Trophoblast cell (in vitro differentiated cells and primary cell): ENCODE measurements around the gene MDGA2.

Experiments used
- DNase-seq, 2 donors: peaks; one replicate each; pipeline ENCODE4 v3.0.0-alpha.2; 2016
- H2AFZ ChIP-seq: 2 replicates; pipeline ENCODE4 v1.6.1; 2013; ENCODE audit warnings: low read length, moderate library complexity, mild to moderate bottlenecking; ENCODE audit not compliant: insufficient read depth, poor library complexity
- H2AK5ac ChIP-seq: 2 replicates; pipeline ENCODE4 v1.6.1; 2013; ENCODE audit warnings: mild to moderate bottlenecking, low read length
- H2BK120ac ChIP-seq: 2 replicates; pipeline ENCODE4 v1.6.1; 2013; ENCODE audit warnings: low read length, mild to moderate bottlenecking, moderate library complexity; ENCODE audit not compliant: insufficient read depth, poor library complexity
- H2BK12ac ChIP-seq: 2 replicates; pipeline ENCODE4 v1.6.1; 2013; ENCODE audit warnings: mild to moderate bottlenecking, low read length, moderate library complexity
- H2BK5ac ChIP-seq: 2 replicates; pipeline ENCODE4 v1.6.1; 2013; ENCODE audit warnings: low read length, low read depth, moderate library complexity, mild to moderate bottlenecking; ENCODE audit not compliant: poor library complexity
- H3K14ac ChIP-seq: 2 replicates; pipeline ENCODE4 v1.6.1; 2013; ENCODE audit warnings: mild to moderate bottlenecking, low read length
- H3K18ac ChIP-seq: 2 replicates; pipeline ENCODE4 v1.6.1; 2013; ENCODE audit warnings: mild to moderate bottlenecking, low read length
- H3K23ac ChIP-seq: 2 replicates; pipeline ENCODE4 v1.6.1; 2013; ENCODE audit warnings: low read length
- H3K27ac ChIP-seq: 2 replicates; pipeline ENCODE4 v1.5.1; 2013; ENCODE audit warnings: low read depth, mild to moderate bottlenecking, inconsistent platforms, low read length, moderate library complexity
- H3K27me3 ChIP-seq: 2 replicates; pipeline ENCODE4 v1.6.1; 2013; ENCODE audit warnings: inconsistent platforms, mild to moderate bottlenecking, low read length, moderate library complexity; ENCODE audit not compliant: insufficient read depth
- H3K36me3 ChIP-seq, 2 experiments: 1 replicate in 1 of 2; 2 replicates in 1 of 2; pipeline ENCODE4 v1.6.1; 2013; ENCODE audit warnings: low read length in 2 of 2, mild to moderate bottlenecking in 2 of 2, moderate library complexity in 1 of 2; ENCODE audit not compliant: insufficient read depth in 2 of 2, control insufficient read depth in 1 of 2
- H3K4ac ChIP-seq: 2 replicates; pipeline ENCODE4 v1.6.1; 2013; ENCODE audit warnings: low read depth, mild to moderate bottlenecking, low read length, moderate library complexity
- H3K4me1 ChIP-seq, 2 experiments: 1 replicate in 1 of 2; 2 replicates in 1 of 2; pipeline ENCODE4 v1.6.1; 2013; ENCODE audit warnings: low read length in 2 of 2, mild to moderate bottlenecking in 2 of 2, moderate library complexity in 1 of 2; ENCODE audit not compliant: insufficient read depth in 2 of 2, control insufficient read depth in 1 of 2
- H3K4me2 ChIP-seq: 2 replicates; pipeline ENCODE4 v1.6.1; 2013; ENCODE audit warnings: inconsistent platforms, mild to moderate bottlenecking, low read length, moderate library complexity
- H3K4me3 ChIP-seq: 2 replicates; pipeline ENCODE4 v1.5.1; 2013; ENCODE audit warnings: mild to moderate bottlenecking, low read depth, low read length, inconsistent platforms
- H3K79me1 ChIP-seq: one replicate; pipeline ENCODE4 v1.6.1; 2013; ENCODE audit warnings: low read length
- H3K79me2 ChIP-seq: 2 replicates; pipeline ENCODE4 v1.6.1; 2013; ENCODE audit warnings: low read length, mild to moderate bottlenecking; ENCODE audit not compliant: control insufficient read depth, insufficient read depth, poor library complexity
- H3K9ac ChIP-seq: 2 replicates; pipeline ENCODE4 v1.6.1; 2013; ENCODE audit warnings: mild to moderate bottlenecking, low read length
- H3K9me3 ChIP-seq: 2 replicates; pipeline ENCODE4 v1.6.1; 2013; ENCODE audit warnings: low read depth, mild to moderate bottlenecking, control low read depth, inconsistent platforms, low read length; ENCODE audit not compliant: insufficient read depth
- H4K12ac ChIP-seq: 2 replicates; pipeline ENCODE4 v1.6.1; 2013; ENCODE audit warnings: low read depth, mild to moderate bottlenecking, low read length, moderate library complexity
- H4K8ac ChIP-seq: 2 replicates; pipeline ENCODE4 v1.6.1; 2013; ENCODE audit warnings: low read depth, mild to moderate bottlenecking, low read length, moderate library complexity
- H4K91ac ChIP-seq: one replicate; pipeline ENCODE4 v1.6.1; 2013; ENCODE audit warnings: low read depth, mild to moderate bottlenecking, low read length, moderate library complexity
- WGBS: extraction: QIAGEN DNeasy Blood & Tissue Kit; methylation state at CpG from one replicate; pipeline ENCODE4 v1.1.7; 2013; ENCODE audit warnings: missing lambda C conversion rate; ENCODE audit not compliant: insufficient read length, insufficient coverage; ENCODE audit errors: extremely low coverage; 5-methylcytosine and 5-hydroxymethylcytosine counted together

MDGA2 gene

GRCh38 chr14:47567273-47567672 is 108.1 kb downstream of the MDGA2 start:
- Histone ChIP-seq H3K23ac (no peak overlapping the region), H4K91ac (no peak overlapping the region), H3K79me1 (no peaks in the 10 kb centered on the region), H2BK12ac (no peak overlapping the region), H4K8ac (no peak overlapping the region), H3K18ac (no peak overlapping the region), H2BK5ac (no peak overlapping the region), H3K4me2 (no peak overlapping the region), H3K9me3 (peaks cover 5% of the 10 kb centered on the region), H2BK120ac (no peak overlapping the region), H2AK5ac (no peak overlapping the region), H3K4me3 (no peak overlapping the region), H3K4ac (no peak overlapping the region), H3K27me3 (no peaks in the 10 kb centered on the region), H3K36me3 (no peaks in the 10 kb centered on the region), H3K14ac (no peak overlapping the region), H3K27ac (no peak overlapping the region), H2AFZ (no peak overlapping the region), H4K12ac (no peak overlapping the region), H3K4me1 (no peaks in the 10 kb centered on the region), H3K79me2 (no peaks in the 10 kb centered on the region), H3K9ac (no peak overlapping the region)
- DNase-seq: no peak

DNA sequence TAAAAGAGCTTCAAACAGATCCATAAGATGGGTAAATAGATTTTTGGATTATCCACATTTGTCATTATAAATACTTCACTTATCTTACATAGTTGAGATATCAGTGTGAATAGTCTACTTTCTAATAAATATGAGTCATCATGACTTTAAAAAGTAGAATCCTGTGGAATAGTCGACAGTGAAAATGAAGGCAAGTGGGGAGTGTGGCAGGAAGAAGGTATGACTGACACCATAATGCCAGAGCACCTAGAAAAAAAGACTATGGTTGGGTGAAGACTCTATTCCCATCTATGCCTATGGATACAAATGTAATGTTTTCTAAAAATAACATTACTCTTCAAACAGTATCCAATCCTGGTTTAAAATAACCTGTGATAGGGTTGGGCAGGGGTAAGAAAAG is 117.5 kb downstream of the MDGA2 start:
- H2AFZ ChIP-seq: no peak overlapping the region
- H3K36me3 ChIP-seq: no peaks in the 10 kb centered on the region

DNA sequence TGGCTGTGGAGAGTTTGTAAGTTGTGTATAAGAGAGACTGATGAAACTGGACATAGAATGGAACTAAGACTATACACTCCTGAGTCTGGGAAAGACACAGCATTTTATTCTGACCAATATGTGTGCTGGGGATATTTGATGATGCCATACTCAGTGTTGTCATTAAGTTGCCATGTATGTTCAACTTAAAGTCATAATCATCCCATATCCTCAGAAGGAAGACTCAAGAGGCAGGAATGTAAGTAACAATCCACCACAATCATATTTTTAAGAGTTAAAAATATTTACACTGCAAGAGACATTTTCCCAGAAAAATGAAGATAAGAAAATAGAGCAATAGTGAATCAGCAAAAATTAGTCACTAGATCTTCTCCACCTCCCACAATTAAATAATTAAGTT is 120.1 kb downstream of the MDGA2 start:
- H3K27me3 ChIP-seq: no peaks in the 10 kb centered on the region
- H4K8ac ChIP-seq: no peak overlapping the region
- H3K4me1 ChIP-seq: no peaks in the 10 kb centered on the region
- H3K9ac ChIP-seq: no peak overlapping the region
- H3K27ac ChIP-seq: no peak overlapping the region
- no peaks in the 10 kb centered on the region for H3K79me1 ChIP-seq
- no peaks in the 10 kb centered on the region for H3K36me3 ChIP-seq
- no peak overlapping the region for H4K12ac ChIP-seq
- peak in 1 of 2 donors; percentile 14 for DNase-seq
- H4K91ac ChIP-seq: no peak overlapping the region
- H2BK120ac ChIP-seq: no peak overlapping the region
- no peak overlapping the region for H2AFZ ChIP-seq
- no peak overlapping the region for H3K18ac ChIP-seq
- no peaks in the 10 kb centered on the region for H3K9me3 ChIP-seq
- H3K4me3 ChIP-seq: no peak overlapping the region
- no peak overlapping the region for H3K4ac ChIP-seq
- H3K79me2 ChIP-seq: no peaks in the 10 kb centered on the region
- H2BK5ac ChIP-seq: no peak overlapping the region
- no peak overlapping the region for H2BK12ac ChIP-seq
- H2AK5ac ChIP-seq: no peak overlapping the region
- no peak overlapping the region for H3K4me2 ChIP-seq
- no peak overlapping the region for H3K14ac ChIP-seq
- no peak overlapping the region for H3K23ac ChIP-seq

More for the DNA sequence above, 117.5 kb downstream of the MDGA2 start:
- H3K4me1 ChIP-seq: no peaks in the 10 kb centered on the region
- no peak overlapping the region for H3K4me3 ChIP-seq
- H3K27ac ChIP-seq: no peak overlapping the region
- no peak overlapping the region for H2BK120ac ChIP-seq
- H4K91ac ChIP-seq: no peak overlapping the region
- no peaks in the 10 kb centered on the region for H3K9me3 ChIP-seq
- no peaks in the 10 kb centered on the region for H3K79me2 ChIP-seq
- H3K14ac ChIP-seq: no peak overlapping the region
- no peak overlapping the region for H3K9ac ChIP-seq
- no peak overlapping the region for H4K12ac ChIP-seq
- no peak overlapping the region for H3K4ac ChIP-seq
- no peaks in the 10 kb centered on the region for H3K27me3 ChIP-seq
- no peak overlapping the region for H3K18ac ChIP-seq
- no peak for DNase-seq
- WGBS: no CpG with 5 or more reads among the region's 1 CpG
- H2BK12ac ChIP-seq: no peak overlapping the region
- H2BK5ac ChIP-seq: no peak overlapping the region
- no peaks in the 10 kb centered on the region for H3K79me1 ChIP-seq
- H3K23ac ChIP-seq: no peak overlapping the region
- no peak overlapping the region for H3K4me2 ChIP-seq
- no peak overlapping the region for H2AK5ac ChIP-seq
- H4K8ac ChIP-seq: no peak overlapping the region

DNA sequence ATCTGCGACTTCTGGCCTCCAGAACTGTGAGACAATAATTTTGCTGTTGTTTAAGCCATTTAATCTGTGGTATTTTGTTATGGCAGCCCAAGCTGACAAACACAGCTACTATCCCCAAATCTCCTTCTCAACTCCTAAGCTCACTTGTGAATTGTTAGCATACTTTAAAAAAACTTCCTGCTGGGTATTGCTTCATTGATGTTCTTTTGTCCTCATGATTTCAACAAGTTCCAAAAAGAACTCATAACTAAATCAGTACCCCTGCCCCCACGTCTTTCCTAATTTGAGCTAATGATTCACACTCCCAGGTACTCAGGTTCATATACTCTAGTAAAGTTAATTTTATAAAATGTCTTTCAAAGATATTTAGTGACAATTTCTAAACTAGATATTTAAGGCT is 125.5 kb downstream of the MDGA2 start:
- H3K27ac ChIP-seq: no peak overlapping the region
- no peak overlapping the region for H3K23ac ChIP-seq
- no peaks in the 10 kb centered on the region for H3K4me1 ChIP-seq
- H4K12ac ChIP-seq: no peak overlapping the region
- H4K91ac ChIP-seq: no peak overlapping the region
- no peaks in the 10 kb centered on the region for H3K79me1 ChIP-seq
- no peaks in the 10 kb centered on the region for H3K27me3 ChIP-seq
- peak; percentile 0 to 42 for DNase-seq
- no peak overlapping the region for H2AFZ ChIP-seq
- no peaks in the 10 kb centered on the region for H3K9me3 ChIP-seq
- H2BK12ac ChIP-seq: no peak overlapping the region
- no peaks in the 10 kb centered on the region for H3K36me3 ChIP-seq
- H3K14ac ChIP-seq: no peak overlapping the region
- H4K8ac ChIP-seq: no peak overlapping the region
- H3K4me2 ChIP-seq: no peak overlapping the region
- no peak overlapping the region for H3K18ac ChIP-seq
- H3K79me2 ChIP-seq: no peaks in the 10 kb centered on the region
- H3K9ac ChIP-seq: no peak overlapping the region
- no peak overlapping the region for H3K4me3 ChIP-seq
- no peak overlapping the region for H2BK120ac ChIP-seq
- H3K4ac ChIP-seq: no peak overlapping the region
- no peak overlapping the region for H2AK5ac ChIP-seq
- no CpG with 5 or more reads among the region's 2 CpGs for WGBS
- no peak overlapping the region for H2BK5ac ChIP-seq

DNA sequence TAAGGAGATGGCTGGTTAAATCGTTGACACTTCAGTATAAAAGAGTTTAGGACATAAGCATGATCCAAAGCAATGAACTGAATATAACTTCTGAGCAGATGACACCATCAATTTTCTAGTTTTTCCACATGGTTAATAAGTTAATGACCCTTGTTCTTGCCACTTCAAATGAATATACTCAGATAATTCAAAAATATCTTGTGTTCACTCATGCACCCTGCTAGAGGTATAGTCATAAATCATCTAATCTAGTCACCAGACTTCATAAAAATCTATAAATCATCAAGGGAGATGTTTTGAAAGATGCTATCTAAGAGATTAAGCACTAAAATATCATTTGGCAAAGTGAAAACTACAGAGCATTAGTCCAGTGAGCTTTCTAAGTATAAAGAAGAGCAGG is 131.9 kb downstream of the MDGA2 start:
- H3K79me1 ChIP-seq: no peaks in the 10 kb centered on the region
- H4K91ac ChIP-seq: no peak overlapping the region
- no peak overlapping the region for H3K4me3 ChIP-seq
- H3K9me3 ChIP-seq: no peaks in the 10 kb centered on the region
- no peak overlapping the region for H2BK120ac ChIP-seq
- H3K9ac ChIP-seq: no peak overlapping the region
- no peaks in the 10 kb centered on the region for H3K79me2 ChIP-seq
- WGBS: no CpG with 5 or more reads among the region's 1 CpG
- no peak overlapping the region for H3K4me2 ChIP-seq
- DNase-seq: no peak
- no peak overlapping the region for H3K23ac ChIP-seq
- no peak overlapping the region for H2AFZ ChIP-seq
- H4K12ac ChIP-seq: no peak overlapping the region
- no peak overlapping the region for H3K4ac ChIP-seq
- H3K18ac ChIP-seq: no peak overlapping the region
- no peak overlapping the region for H4K8ac ChIP-seq
- no peak overlapping the region for H2BK12ac ChIP-seq
- H3K14ac ChIP-seq: no peak overlapping the region
- no peak overlapping the region for H2AK5ac ChIP-seq
- peaks cover 0 to 3% of the 10 kb centered on the region in 2 experiments for H3K4me1 ChIP-seq
- no peak overlapping the region for H3K27ac ChIP-seq
- H2BK5ac ChIP-seq: no peak overlapping the region
- no peaks in the 10 kb centered on the region for H3K36me3 ChIP-seq
- no peaks in the 10 kb centered on the region for H3K27me3 ChIP-seq
